Posterior cingulate gyrus (tissue), 11 donors: ENCODE results near the gene PLCB1.

ENCODE experiments used
- DNase-seq, 10 donors: peaks; one replicate each; pipeline versions ENCODE4 v3.0.0 to v3.0.0-alpha.2; 2020 to 2021; ENCODE audit warnings: mixed read lengths in 3 of 10
- intact Hi-C: fragments of 100-400 bp; cut with DNase I; formaldehyde crosslinking; loops from one replicate; pipeline ENCODE4 v1.15.1; 2023

PLCB1 gene

DNA sequence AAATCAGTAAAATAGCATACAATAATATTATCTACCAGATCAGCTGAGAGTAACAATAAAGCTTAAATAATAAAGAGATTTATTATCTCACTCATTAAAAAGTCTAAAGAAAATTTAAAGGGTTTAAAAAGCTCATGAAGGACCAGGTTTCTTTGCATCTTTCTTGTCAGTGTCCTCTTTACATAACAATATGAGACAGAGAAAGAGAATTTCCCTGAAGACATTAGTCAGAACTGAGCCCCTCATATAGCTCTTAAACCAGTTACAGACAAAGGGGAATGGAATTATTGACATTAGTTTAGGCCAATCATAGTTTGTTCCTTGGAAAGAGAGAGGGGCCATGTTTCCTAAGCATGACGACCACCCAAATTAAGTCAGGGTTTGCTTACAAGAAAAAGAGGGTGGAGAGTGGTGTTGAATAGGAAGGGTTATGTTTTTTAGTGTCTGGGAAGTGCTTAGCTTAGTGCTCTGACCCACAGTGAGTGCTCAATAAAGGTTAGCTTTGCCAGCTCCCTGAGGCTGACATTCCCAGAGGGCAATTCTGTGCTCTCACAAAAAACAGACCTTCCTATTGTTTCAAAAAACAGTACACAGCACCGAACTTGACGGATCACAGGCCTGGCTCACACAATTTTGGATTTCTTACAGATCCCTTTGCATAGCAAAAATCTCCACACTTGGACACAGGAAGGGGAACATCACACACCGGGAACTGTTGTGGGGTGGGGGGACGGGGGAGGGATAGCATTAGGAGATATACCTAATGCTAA, 3.6 kb upstream of the PLCB1 start:
- no peak for DNase-seq
- intact Hi-C loops, result no loop called here

DNA sequence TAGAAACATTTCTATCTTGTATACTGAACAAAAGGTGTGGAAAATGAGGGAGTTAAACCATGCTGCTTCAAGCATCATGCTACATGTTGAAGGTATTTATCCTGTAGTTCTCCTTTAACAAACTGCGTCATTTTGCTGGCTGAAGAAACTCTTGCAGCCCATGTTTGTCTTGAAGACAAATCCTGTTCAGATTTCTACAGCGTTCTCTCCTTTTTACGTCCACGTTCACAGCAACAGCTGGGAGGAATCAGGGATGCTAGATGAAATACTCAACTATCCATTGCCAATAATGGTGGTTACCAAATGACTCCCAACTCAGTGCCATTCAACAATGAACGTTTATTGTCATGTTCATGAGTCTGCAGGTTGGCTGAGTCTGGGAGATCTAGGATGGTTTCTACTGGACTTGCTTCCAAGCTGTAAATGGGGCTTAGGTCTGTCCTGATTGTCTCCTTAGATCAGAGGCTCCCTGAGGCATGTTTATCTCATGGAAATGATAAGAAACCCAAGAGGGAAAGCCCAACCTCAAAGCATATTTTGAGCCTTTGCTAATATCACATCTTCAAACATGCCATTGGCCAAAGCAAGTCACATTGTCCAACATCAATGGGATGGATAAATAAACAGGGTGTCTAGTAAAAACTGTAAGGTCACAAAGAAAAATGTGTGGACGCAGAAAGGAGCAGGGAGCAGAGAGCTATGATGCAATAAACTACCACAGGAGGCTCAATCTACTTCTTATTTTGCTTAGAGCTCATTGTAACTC, 2.7 kb upstream of the PLCB1 start:
- DNase-seq, result no peak
- intact Hi-C loops, result no loop called here

DNA sequence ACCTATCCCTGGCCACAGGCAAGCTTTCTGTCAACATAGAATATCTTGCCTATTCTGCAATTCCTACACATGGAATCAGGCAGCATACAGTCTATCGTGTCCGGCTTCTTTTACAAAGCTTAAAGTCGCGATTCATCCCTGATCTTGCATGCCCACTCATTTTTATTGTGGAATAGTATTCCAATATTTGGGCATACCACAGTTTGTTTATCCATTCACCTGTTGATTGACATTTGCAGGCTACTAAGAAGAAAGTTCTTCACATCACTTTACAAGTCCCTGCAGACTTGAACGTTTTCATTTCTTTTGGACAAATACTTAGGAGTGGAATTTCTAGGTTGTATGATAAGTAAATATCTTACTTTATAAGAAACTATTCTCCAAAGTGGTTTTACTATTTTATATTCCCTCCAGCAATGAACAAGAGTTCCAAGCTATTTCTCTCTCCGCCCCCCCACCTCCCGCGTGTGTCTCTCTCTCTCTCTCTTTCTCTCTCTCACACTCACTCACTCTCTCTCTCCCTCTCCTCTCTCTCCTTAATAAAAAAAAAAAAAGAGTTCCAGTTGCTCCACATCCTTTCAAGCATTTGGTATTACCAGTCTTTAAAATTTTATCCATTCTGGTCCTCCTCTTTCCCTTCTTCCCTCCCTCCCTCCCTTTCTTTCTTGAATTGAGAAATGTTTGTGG, 1.1 kb upstream of the PLCB1 start:
- DNase-seq, result no peak
- intact Hi-C loops, result loop anchor here (5.0 kb wide), 1 partner anchor 591 kb away; no protein-coding TSS in a partner anchor

DNA sequence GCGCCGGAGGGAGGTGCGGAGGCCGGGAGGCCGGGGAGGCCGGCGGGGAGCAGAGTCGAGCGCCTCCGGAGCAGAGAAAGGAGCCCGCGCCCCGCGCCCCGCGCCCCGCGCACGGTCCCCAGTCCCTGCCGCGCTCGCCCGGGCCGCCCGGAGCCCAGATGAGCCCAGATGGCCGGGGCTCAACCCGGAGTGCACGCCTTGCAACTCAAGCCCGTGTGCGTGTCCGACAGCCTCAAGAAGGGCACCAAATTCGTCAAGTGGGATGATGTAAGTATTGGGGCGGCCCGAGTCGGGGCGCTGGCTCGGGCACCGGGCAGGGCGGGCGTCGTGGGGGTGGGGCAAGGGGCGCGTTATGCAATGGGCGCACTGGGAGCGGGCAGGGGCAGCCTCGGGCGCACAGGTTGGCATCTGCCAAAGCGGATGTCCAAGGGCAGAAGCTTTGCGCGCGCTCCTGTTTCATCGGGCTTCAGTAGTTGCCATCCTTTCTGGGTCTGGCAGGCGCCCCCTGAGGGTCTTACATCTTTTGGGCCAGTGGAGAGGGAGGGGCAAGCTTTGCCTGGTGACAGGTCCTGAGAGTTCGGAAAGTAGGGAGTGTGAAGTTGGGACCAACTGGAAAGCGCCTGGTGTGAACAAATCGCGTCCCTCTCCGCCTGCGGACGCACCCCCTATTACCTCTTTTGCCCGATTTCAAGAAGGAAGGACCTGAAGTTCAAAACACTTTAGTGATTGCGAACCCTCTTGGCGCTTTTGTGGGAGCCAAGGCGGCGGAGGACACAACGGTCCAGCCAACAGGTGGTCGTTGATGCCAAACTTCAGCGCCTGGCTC, 631 bp downstream of the PLCB1 start:
- DNase-seq, result peak in 9 of 10 donors; percentile 21 to 88 (median 29)
- intact Hi-C loops, result loop anchor here (1.0 to 5.0 kb wide), 2 partner anchors 257 to 590 kb away; no protein-coding TSS in a partner anchor

DNA sequence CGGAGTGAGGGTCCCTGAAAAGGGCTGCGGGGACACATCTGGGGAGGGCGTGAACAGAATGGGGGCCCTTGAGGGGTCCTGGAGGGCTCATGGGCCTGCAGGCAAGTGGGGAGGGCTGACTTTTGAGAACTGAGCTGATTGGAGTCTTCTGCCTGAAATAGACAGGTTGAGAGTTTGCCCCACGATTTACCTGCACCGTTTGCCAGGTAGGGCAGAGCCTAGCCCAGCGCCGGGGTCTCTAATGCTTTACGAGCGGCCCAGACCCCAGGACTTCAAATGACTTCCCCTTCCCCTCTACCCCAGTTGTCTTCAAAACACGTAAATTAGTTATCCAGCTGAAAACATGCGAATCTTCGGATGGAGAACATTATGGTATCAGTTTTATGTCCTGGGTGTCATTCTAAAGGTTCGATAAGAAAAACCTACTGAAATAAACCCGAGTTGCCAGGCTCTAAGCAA, 1.3 kb downstream of the PLCB1 start:
- no peak for DNase-seq
- intact Hi-C loops, result loop anchor here (5.0 kb wide), 1 partner anchor 589 kb away; no protein-coding TSS in a partner anchor

DNA sequence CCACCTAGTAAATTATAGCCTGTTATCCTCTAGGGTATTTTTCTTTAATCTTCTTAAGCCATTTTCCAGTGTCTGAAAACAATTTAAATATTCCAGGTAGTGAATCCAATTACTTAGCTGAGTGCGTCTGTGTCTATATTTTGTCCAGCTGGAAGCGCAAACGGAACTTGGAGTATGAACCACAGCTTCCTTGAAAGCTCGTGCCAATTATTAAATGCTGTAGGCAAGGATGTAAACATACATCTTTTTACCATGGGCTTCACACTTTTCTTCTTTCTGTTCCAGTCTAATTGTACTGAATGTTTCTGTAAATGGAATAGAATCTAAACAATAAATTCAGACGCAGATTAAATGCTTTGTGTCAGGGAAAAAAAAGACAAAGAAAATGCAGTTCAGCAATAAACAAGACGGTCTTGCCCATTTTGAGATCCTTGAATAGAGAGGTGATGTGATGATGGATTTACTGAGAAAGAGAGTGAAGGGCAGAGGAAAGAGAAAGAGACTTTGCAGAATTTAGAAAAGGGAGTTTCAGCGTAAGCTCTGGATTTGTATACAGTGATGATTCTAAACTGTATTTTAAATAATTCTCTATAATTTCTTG, 1.9 kb downstream of the PLCB1 start:
- DNase-seq, result no peak
- intact Hi-C loops, result loop anchor here (5.0 kb wide), 1 partner anchor 588 kb away; no protein-coding TSS in a partner anchor

DNA sequence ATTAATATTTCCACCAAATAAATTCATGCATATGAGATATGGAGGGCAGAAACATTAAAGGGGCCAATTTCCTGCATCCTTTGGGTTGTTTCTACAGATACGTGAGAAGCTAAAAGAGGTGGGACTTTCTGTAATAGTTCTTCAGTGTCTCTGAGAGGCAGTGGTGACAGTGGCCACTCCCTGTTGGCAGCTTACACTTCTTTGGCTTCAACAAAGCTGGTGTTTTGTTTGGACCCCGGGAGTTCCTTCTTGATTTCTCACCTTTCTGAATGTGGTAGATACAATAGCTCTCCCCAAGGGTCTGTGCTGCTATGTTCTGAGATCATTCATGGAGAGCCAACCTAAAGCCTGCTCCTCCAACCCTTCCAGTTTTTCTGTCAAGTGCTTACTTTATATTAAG, 7.8 kb downstream of the PLCB1 start:
- no peak for DNase-seq
- intact Hi-C loops, result no loop called here

DNA sequence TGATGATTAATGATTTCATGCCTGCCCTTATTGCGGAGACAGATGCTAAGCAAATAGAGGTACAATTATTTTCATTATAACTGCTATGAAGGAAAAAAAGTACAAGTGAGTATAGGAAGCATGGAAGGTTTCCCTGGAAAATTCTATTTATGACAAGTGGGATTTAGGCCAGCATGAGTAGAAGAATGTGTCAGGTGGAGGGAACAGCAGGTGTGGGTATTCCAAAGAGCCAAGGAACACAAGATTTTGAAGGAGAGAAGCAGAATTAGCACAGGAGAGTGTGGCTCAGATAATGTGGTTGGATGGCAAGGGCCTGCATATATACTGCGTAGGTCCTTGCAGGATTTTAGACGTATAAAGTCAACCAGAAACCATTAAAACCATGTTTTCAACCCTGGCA, 11.4 kb downstream of the PLCB1 start:
- intact Hi-C loops, result no loop called here
- DNase-seq, result no peak

DNA sequence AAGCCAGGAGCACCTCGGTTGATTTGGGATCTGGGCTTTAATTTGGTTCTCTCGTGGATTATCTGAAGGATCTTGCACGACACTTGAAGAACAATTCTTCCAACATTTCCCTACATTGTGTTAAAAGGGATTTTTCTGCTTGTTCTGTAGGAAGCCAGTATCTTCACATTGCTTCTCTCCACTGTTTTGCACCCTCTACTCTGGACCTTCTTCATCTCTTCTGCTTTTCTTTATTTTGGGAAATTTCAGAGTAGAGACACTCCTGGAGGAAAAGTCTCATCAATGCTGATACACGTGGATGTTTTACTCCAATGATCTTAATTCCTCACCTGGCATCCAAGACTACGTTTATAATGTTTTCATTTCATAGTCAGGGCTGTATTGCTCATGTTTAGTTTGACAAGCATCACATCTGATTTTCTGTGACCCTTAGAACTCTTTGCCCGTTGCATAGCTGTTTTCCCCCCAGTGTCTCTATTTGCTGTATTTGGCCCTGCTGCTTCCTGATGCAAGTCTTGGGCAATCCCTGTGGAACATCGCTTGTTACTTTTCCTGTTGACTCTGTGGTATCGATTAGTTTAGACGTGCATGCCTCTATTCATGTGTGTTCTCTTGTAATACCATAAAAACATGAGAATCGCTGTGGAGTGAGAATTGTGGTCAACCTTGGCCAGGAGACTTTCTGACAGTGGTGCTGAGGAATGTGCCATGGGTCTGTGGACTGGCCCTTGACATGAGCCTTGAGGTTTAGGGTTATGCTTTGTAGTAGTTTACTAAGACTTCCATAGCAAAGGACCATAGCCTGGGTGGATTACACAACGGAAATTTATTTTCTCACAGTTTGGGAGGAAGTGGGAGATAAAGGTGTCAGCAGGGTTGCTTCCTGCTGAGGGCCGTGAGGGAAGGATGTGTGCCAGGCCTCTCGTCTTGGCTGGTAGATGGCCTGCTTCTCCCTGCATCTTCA, 12.5 kb downstream of the PLCB1 start:
- DNase-seq, result no peak
- intact Hi-C loops, result no loop called here

DNA sequence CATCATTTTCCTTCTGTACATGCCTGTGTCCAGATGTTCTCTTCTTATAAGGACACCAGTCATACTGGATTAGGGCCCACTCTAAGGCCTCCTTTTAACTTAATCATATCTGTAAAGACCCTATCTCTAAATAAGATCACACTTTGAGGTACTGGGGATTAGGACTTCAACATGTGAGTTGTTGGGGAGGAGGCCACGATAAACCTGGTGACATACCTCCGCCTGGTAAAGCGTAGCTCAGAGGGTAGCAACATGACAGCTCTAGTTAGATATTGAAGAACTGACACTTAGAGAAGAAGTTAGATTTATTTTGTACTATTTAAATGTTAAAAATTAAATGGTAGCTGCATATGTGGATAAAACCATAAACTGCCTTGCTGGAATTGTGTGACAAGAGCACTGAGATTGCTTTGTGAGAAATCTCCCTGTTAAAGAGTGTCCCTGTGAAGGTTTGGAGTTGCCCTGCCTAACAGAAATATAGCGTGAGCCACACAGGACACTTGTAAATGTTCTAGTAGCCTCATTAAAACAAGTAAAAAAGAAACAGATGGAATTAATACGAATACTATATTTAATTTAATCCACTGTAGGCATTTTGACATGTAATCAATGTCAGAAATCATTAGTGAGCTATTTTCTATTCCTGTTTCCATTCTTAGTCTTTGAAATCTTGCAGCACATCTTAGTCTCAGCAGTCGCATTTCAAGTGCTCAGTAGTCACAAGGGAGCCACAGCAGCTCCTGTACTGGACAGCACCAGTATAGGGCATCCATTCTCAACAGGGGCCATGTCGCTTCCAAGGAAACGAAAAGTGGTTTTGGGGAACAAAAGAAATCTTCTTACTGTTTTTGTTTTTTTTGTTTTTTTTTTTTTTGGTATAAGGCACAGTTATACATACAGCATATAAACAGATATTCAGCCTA, 13.4 kb downstream of the PLCB1 start:
- intact Hi-C loops, result no loop called here

DNA sequence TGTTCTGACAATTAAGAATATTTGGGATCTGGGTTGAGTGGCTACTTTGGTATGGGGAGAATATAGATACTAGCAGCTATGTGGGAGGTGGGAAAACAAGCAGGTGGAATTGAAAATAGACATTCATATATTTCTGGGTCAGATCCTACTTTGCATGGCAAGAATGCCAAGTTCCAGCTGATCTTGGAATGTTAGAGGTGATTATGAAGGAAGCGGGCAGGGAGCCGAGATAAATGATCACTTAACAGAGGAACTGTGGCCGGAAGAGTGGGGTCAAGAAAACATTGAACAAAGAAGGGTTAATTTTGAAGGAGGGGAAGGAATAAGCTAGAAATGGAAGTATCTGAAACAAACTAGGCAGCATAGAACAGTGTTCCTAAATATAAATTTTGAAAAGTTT, 15.4 kb downstream of the PLCB1 start:
- intact Hi-C loops, result no loop called here
- DNase-seq, result no peak

More for the DNA sequence above, 13.4 kb downstream of the PLCB1 start:
- DNase-seq, result no peak

DNA sequence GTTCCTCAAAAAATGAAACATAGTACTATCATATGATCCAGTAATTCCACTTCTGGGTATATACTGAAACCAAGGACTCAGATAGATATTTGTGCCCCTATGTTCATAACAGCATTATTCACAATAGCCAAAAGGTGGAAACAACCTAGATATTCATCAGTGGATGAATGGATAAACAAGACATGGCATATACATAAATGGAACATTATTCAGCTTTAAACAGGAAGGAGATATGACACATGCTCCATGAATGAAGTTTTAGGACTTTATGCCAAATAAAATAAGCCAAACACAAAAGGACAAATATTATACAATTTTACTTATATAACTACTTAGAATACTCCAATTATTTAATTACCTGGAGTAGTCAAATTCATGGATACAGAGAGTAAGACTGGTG, 16.4 kb downstream of the PLCB1 start:
- DNase-seq, result no peak
- intact Hi-C loops, result no loop called here

DNA sequence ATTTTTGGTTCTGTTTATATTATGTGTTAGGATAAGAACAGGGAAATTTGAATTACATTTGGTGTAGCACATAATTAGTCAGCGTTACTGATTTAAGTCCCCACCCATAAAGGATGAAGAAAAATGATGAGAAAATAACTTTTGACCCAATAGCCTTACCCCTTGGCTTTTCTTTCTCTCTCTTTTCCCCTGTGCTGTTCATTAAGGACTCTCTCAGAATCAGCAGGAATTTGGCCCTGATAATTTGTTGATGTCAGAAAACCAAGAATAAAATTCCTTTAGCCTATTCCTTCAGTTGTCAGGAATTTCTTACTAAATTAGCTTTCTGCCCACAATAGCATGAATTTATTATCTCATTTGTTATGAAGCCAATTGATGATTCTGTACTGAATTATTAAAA, 18.5 kb downstream of the PLCB1 start:
- DNase-seq, result no peak
- intact Hi-C loops, result no loop called here

DNA sequence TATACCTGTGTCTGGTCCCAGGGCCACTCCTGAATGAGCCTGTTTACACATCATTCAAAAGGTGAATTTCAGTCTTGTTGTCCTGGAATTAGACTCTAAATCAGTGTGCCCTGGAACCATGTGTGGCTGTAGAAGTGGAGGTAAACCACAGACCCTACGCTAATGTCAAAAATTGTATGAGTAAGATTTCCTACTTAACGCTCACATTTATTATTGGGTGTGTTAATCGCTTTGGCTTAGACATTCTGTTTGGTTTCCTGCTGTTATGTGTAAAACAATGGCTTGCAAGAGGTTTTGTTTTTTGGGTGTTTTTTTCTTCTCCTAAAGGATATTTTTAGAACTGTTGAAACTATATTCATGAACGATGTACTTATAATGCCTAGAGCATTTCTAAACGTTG, 19.3 kb downstream of the PLCB1 start:
- intact Hi-C loops, result no loop called here
- no peak for DNase-seq

DNA sequence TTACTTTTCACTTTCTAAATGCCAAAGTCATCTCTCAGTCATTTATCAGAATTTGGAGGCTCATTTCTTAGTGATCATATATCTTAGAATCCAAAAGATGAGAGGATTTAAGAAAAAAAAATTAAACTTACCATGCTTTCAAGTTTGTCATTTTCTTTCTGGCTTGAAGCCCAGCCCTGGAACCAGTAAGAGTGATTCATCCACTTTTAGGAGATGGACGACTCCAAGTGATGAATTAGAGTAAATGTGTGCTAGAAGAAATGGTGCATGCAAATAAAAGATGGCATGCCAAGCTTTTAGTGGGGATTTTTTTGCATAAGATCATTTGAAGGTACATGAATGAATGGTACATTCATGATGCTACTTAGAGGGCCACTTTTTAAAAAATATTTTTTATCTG, 20.1 kb downstream of the PLCB1 start:
- peak in 1 of 10 donors; percentile 9 for DNase-seq
- intact Hi-C loops, result no loop called here

DNA sequence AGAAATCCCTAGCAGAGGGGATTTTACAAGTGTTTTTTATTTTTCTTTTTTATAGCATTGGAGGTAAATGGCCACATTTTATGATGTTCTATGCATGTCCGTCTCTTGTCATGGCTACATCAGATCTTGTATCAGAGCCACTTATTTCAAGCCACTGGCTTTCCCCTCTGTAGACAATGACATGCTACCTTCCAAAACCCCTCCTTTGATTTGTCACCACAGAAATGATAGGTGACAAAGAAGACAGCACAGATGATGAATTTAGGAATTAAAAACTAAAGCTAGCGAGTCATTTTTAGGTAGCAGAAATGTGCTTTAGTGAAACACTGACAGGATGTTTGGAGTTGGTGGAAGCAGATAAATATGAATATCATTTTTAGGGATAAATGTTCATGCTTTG, 20.8 kb downstream of the PLCB1 start:
- DNase-seq, result no peak
- intact Hi-C loops, result no loop called here

DNA sequence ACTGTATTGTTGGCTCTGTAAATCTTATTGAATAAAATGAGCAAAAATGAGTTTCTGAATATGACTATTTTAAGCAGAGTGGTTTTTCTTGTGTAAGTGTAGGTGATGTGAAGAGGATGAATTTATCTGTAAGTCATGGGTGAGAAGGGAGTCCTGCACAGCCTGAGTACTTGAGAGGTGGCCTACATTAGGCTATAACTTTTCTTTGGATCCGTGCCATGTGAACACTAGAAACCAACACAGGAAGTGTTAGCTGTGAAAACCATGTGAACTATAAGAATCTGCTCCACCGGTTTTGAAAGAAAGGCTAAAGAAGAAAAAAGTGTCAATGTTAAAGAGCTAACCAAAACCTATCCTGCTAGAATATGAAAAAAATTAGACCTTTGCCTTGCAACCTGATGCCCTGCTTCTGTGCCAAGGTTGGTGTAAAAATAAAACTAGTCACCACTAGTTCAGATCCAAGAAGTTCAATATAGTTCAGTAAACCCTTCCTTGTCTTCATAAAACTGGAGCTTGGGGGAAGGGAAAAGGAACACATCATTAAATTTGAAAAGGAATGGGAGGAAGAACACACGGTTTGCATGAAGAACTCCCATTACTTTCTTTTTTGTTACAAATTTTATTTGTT, 21.3 kb downstream of the PLCB1 start:
- no peak for DNase-seq
- intact Hi-C loops, result no loop called here
